VCaP (cell line): ENCODE data around the gene CWC27.

ENCODE experiments used
- H3K27ac ChIP-seq: fragments of 450-650 bp; 2 replicates; pipeline ENCODE4 v1.5.1; 2017
- TF ChIP-seq, protein P1 (sequence below): fragments of 450-650 bp; conservative IDR thresholded peaks from 2 replicates; pipeline ENCODE4 v1.5.1; 2017; ENCODE audit warnings: mild to moderate bottlenecking, moderate library complexity

CWC27 gene

DNA sequence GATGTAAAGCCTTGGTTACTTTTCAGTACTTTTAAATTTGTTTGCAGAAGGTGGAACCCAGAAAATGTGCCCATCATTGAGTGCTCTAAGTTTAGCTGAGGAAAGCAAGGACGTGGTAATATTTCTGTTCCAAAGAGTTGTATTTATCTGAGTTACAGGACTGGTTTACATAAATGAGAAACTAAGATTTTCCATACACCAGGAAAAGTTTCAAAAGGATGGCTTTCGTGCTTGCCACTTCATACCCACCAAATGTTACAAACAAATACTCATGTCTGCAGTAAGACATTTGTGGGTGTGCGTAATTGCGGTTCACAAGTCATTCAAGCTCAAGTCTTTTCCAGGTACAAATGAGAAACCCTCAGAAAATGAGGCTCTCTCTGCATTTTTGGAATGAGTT is 68.1 kb downstream of the CWC27 start:
- TF ChIP-seq, protein P1, sequence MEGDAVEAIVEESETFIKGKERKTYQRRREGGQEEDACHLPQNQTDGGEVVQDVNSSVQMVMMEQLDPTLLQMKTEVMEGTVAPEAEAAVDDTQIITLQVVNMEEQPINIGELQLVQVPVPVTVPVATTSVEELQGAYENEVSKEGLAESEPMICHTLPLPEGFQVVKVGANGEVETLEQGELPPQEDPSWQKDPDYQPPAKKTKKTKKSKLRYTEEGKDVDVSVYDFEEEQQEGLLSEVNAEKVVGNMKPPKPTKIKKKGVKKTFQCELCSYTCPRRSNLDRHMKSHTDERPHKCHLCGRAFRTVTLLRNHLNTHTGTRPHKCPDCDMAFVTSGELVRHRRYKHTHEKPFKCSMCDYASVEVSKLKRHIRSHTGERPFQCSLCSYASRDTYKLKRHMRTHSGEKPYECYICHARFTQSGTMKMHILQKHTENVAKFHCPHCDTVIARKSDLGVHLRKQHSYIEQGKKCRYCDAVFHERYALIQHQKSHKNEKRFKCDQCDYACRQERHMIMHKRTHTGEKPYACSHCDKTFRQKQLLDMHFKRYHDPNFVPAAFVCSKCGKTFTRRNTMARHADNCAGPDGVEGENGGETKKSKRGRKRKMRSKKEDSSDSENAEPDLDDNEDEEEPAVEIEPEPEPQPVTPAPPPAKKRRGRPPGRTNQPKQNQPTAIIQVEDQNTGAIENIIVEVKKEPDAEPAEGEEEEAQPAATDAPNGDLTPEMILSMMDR: no peak
- no peak overlapping the region for H3K27ac ChIP-seq

DNA sequence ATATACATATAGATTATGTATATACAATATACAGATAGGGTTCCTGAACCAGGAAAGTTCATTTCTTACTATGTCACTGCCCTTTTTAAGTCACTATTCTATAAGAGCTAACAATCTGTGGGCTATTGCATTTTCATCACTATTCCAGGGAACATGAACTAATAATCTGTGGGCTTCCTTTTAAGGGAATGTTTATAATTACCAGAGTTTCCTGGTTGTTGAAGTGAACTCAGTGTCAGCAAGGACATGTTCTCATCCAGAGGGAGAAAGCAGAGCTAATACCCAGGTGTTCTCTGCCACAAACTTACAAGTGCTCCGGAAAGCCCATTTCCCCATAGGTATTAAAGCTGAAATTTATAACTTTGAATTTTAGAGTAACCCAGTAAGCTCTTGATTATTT is 69.6 kb downstream of the CWC27 start:
- H3K27ac ChIP-seq: no peak overlapping the region
- TF ChIP-seq, protein P1: no peak

DNA sequence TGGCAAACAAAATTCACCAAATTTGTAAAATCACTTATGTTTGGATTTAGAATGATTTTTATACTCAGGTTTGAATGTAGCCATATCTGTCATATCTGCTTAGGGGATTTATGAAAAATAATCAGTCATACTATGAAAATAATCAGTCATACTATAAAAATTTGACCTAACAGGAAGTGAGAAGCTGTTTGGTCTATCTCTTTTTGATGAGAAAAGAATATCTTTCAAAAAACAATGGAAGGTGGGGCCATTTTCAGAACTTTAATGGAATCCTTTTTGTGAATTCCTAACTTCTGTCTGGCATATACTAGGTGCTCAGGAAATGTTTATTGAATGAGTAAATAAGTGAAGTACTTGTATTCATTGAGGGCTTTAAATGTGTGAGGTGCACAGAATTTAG is 70.1 kb downstream of the CWC27 start:
- H3K27ac ChIP-seq: no peak overlapping the region
- TF ChIP-seq, protein P1: no peak

DNA sequence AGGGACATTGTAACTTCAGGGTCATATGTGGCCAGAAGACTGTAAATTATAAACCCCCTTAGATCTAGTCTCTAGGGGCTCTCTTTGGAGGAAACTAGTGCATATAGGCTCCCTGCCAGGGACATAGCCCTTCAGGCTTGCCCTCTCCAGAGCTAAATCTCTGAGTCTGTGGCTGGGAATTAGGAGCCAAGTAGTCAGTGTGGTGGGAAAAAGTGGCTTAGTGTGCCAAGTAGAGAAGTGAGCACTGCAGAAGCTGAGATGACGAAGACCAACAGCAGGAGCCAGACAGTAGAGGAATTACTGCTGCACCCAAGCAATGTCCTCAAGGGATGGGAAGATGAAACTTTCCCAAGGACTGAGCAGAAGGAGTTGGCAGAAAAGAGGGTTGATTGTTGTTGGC is 71.2 kb downstream of the CWC27 start:
- TF ChIP-seq, protein P1: no peak
- no peak overlapping the region for H3K27ac ChIP-seq

DNA sequence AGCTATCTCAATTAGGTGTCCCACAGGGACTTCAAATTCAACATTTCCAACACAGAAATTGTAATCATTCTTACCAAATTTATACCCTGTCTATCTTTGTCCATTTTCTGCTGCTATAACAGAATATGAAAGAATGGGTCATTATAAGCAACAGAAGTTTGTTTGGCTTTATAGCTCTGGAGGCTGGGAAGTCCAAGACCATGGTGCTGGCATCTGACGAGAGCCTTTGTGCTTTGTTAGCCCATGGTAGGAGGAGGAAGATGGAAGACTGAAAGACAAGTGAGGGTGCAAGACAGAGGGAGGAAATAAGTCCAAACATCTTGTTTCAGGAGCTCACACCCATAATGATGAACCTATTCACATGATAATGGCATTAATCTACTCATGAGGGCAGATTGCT is 72.2 kb downstream of the CWC27 start:
- H3K27ac ChIP-seq: no peak overlapping the region
- TF ChIP-seq, protein P1: no peak

DNA sequence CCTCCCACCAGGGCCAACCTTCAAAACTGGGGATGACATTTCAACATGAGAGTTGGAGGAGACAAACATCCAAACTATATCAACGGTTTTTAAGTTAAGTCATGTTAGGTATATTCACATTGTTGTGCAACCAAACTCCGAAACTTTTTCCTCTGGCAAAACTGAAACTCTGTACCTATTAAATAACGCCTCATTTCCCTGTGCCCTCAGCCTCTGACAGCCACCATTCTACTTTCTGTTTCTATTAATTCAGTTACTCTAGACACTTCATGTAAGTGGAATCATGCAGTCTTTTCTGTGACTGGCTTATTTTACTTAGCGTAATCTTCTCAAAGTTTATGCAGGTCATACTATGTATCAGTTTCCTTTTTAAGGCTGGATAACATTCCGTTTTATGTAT is 85.0 kb downstream of the CWC27 start:
- no peak overlapping the region for H3K27ac ChIP-seq
- TF ChIP-seq, protein P1: no peak

DNA sequence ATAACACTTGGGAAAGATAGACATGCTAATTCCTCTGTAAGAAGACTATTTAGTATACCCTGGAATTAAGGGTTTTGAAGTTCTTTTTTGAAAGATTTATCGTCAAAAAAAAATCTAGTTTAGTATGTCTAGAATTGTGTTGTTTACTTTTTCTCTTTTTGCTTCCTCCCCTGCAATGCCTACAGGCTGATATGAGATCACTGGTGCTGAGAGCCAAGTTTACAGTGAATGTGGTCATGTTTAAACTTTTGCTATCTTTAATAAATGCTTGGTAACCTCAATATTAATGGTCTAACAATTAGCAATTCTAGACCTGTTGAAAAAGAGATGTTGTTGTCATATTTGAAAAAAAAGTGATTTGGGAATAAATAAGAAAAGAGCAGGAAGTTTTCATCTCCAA is 86.1 kb downstream of the CWC27 start:
- TF ChIP-seq, protein P1: no peak
- H3K27ac ChIP-seq: no peak overlapping the region

DNA sequence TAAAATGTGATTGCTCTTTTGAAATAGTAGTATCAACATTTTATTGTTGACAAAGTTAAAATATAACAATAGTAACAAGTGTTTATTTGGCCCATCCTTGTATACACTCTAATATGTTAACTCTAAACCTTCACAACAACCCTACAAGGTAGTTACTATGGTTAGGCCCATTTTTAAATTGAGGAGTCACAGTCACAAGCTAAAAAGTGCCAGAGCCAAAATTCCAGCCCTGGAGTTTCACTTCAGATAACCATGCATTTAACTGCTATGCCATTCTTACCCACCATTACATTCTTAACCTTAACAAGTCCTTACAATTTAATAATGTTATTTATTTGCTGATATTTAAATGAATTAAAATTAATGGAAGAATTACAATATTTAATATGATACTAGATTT is 91.2 kb downstream of the CWC27 start:
- TF ChIP-seq, protein P1: no peak

More for the DNA sequence above, 91.2 kb downstream of the CWC27 start:
- H3K27ac ChIP-seq: no peak overlapping the region
